GM12801 (cell line): ENCODE measurements around the gene RSPH9.

ENCODE experiments used
- TF ChIP-seq, protein P1 (sequence below): IDR thresholded peaks from one replicate; pipeline ENCODE4 v1.5.1; 2011; ENCODE audit warnings: control low read depth; ENCODE audit not compliant: insufficient read length; ENCODE audit errors: extremely low read depth

RSPH9 gene

DNA sequence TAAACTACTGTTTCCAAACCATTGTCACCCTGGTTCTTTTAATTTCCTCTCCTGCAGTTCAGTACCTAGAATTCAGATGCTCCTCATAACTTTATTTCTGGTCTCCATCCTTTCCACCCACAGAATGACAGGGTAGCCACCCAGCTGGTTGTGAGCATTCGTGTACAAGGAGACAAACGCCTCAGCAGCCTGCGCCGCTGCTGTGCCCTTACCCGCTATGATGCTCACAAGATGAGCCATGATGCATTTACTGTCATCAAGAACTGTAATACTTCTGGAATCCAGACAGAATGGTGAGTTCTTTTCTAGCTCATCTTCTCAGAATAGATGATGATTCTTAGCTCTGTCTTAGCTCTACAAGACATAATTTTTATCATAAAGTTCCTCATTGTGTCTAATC is 34.4 kb upstream of the RSPH9 start:
- TF ChIP-seq, protein P1, sequence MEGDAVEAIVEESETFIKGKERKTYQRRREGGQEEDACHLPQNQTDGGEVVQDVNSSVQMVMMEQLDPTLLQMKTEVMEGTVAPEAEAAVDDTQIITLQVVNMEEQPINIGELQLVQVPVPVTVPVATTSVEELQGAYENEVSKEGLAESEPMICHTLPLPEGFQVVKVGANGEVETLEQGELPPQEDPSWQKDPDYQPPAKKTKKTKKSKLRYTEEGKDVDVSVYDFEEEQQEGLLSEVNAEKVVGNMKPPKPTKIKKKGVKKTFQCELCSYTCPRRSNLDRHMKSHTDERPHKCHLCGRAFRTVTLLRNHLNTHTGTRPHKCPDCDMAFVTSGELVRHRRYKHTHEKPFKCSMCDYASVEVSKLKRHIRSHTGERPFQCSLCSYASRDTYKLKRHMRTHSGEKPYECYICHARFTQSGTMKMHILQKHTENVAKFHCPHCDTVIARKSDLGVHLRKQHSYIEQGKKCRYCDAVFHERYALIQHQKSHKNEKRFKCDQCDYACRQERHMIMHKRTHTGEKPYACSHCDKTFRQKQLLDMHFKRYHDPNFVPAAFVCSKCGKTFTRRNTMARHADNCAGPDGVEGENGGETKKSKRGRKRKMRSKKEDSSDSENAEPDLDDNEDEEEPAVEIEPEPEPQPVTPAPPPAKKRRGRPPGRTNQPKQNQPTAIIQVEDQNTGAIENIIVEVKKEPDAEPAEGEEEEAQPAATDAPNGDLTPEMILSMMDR: no peak

DNA sequence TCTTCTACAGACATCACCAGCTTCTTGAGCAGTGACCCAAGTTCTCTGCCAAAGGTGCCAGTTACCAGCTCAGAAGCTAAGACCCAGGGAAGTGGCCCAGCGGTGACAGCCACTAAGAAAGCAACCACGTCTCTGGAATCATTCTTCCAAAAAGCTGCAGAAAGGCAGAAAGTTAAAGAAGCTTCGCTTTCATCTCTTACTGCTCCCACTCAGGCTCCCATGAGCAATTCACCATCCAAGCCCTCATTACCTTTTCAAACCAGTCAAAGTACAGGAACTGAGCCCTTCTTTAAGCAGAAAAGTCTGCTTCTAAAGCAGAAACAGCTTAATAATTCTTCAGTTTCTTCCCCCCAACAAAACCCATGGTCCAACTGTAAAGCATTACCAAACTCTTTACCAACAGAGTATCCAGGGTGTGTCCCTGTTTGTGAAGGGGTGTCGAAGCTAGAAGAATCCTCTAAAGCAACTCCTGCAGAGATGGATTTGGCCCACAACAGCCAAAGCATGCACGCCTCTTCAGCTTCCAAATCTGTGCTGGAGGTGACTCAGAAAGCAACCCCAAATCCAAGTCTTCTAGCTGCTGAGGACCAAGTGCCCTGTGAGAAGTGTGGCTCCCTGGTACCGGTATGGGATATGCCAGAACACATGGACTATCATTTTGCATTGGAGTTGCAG is 31.0 kb upstream of the RSPH9 start:
- TF ChIP-seq, protein P1: no peak

DNA sequence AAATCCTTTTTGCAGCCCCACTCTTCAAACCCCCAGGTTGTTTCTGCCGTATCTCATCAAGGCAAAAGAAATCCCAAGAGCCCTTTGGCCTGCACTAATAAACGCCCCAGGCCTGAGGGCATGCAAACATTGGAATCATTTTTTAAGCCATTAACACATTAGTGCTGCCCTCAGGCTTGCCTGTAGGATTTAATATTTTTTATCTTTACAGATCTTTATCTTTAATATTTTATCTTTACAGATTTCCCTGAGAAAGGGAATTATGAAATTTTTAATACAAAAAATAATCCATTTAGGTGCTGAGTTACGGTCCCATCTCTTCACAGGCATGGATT is 30.5 kb upstream of the RSPH9 start:
- TF ChIP-seq, protein P1: no peak

DNA sequence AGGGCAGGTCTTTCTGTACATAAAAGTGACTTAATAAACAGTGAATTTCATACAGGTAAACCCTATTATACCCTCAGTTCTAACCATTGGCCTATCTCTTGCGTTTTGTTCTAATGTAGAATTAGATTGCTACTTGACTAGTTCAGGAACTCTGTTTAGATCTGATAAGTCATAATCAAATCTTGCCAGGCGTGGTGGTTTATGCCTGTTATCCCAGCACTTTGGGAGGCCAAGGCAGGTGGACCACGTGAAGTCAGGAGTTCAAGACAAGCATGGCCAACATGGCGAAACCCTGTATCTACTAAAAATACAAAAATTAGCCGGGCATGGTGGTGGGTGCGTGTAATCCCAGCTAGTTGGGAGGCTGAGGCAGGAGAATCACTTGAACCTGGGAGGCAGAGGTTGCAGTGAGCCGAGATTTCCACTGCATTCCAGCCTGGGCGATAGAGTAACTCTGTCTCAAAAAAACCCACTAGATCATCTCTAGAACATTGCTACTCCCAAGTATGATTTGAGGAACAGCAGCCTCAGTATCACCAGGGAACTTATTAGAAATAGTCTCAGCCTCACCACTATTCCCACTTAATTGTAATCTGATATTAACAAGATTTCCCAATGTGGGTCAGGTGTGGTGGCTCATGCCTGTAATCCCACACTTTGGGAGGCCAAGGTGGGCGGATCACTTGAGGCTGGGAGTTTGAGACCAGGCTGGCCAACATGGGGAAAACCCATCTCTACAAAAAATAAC is 27.9 kb upstream of the RSPH9 start:
- TF ChIP-seq, protein P1: no peak

DNA sequence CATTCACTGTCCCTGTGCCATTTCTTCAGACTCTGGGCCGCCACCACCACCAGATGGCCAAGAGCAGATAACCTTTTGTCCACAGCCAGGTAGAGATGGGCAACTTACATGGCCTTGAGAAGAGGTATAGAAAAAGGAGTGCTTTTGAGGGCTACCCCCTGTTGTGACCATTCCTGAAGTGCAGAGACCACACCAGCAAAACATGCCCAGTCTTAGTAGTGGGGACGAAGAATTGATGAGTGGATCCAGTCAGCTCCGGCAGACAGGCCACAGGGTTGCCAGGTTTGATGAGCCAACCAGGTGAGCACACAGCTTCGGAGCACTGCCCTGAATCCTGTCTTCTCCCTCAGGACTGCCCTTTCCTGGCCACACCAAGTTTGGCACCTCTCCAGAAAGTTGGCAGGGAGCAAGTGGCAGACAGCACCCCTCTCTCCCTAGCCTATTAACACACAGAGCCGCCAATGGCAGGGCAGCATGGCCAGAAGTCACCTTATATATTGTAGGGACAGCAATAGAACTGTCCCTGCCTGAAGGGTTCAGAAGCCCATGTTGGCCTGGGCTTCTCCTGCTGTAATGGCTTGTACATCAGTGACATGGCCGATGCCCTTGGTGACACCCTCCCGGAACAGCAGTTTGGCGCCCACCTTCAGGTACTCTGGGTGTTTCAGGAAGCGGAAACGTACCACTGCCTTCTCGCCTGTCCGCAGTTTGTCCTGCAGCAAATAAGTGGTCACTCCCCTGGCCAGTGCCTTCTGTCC is 23.6 kb upstream of the RSPH9 start:
- TF ChIP-seq, protein P1: no peak

DNA sequence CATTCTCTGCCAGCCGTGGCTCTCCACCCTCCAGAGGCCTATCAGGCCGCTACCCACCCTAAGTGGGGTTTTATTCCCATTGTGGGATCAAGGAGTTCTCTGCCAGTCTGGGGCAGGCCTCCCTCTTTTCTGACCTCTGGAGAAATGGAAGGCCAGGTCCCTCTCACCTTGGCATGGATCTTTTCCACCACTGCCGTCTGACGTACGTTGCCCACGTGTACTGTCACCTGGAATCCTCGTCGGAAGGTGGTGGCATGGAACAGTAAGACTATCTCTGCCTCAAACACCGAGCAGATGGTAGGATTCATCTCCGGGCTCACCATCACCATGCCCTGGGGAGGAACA is 23.0 kb upstream of the RSPH9 start:
- TF ChIP-seq, protein P1: no peak

DNA sequence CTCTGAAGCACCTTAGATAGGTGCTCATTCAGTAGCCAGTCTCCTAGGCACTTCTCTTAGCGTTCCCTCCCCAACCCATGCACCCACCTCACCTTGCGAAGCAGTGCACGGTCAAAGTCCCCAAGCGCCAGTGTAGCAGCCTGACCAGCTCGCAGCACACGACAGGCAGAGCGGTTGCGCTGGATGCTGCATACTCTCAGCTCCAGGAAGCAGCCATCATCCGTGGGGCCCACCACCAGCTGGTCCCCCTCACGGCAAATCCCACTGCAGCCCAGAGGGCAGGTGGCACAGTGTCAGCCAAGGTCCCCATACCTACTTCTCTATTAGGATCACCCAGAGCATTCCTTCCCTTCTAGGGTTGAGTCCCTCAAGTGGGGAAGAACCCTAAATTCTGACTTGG is 22.3 kb upstream of the RSPH9 start:
- TF ChIP-seq, protein P1: no peak
